ENCODE results near the gene SH2D3A. TPM values are rescaled to one million over a fixed set of nuclear protein-coding genes. Genes with fewer than 3 reads are reported as not detected.

SH2D3A gene
- total and polyA plus RNA-seq, 12 donors: 0.11 to 1.7 (median 0.41) TPM; not detected in 2

GRCh38 chr19:6707011-6707657 lies 60.1 kb downstream of the SH2D3A start:
- H3K9me3 ChIP-seq (replicated peaks in 1 of 3): no peaks in the 10 kb centered on the region

GRCh38 chr19:6706633-6706958 lies 60.6 kb downstream of the SH2D3A start:
- intact Hi-C loops (cut with DNase I): no loop called here
- WGBS, 4 donors: 67 to 78% (median 72%) methylated on average over 1 to 3 of the region's 3 CpGs

More at GRCh38 chr19:6707011-6707657, 60.1 kb downstream of the SH2D3A start:
- Histone ChIP-seq H3K27ac (no peak overlapping the region), H3K27me3 (no peaks in the 10 kb centered on the region), H3K4me1 (replicated peaks in 1 of 2) (no peaks in the 10 kb centered on the region), H3K36me3 (replicated peaks in 1 of 2) (peaks cover 0 to 58% of the 10 kb centered on the region in 2 donors), H3K4me3 (no peak overlapping the region)
- intact Hi-C loops (cut with DNase I): no loop called here
- WGBS, 4 donors: 86 to 91% (median 88%) methylated on average over 18 to 44 of the region's 44 CpGs
- DNase-seq: no peak
- TF ChIP-seq POLR2A (IDR thresholded peaks at IDR 0.05): no peak

GRCh38 chr19:6705931-6706632 lies 61.2 kb downstream of the SH2D3A start:
- Histone ChIP-seq H3K27me3 (no peaks in the 10 kb centered on the region), H3K4me3 (no peak overlapping the region), H3K4me1 (replicated peaks in 1 of 2) (no peaks in the 10 kb centered on the region), H3K36me3 (replicated peaks in 1 of 2) (peaks cover 0 to 52% of the 10 kb centered on the region in 2 donors), H3K27ac (no peak overlapping the region), H3K9me3 (replicated peaks in 1 of 3) (no peaks in the 10 kb centered on the region)
- WGBS, 4 donors: 83 to 87% (median 85%) methylated on average over 11 of the region's 11 CpGs
- TF ChIP-seq CTCF (IDR thresholded peaks at IDR 0.05) (no peak), POLR2A (IDR thresholded peaks at IDR 0.05) (no peak)
- intact Hi-C loops (cut with DNase I): no loop called here
- peak in 1 of 7 donors; percentile 14 for DNase-seq

More at GRCh38 chr19:6706633-6706958, 60.6 kb downstream of the SH2D3A start:
- no peak for TF ChIP-seq POLR2A (IDR thresholded peaks at IDR 0.05)
- no peak for TF ChIP-seq CTCF (IDR thresholded peaks at IDR 0.05)
- H3K9me3 ChIP-seq (replicated peaks in 1 of 3): no peaks in the 10 kb centered on the region
- H3K36me3 ChIP-seq (replicated peaks in 1 of 2): peaks cover 0 to 58% of the 10 kb centered on the region in 2 donors
- H3K4me1 ChIP-seq (replicated peaks in 1 of 2): no peaks in the 10 kb centered on the region
- no peak overlapping the region for H3K27ac ChIP-seq
- H3K4me3 ChIP-seq: no peak overlapping the region
- DNase-seq: peak in 1 of 7 donors; percentile 15
- H3K27me3 ChIP-seq: no peaks in the 10 kb centered on the region

Small RNAs within 50 kb of the gene (microRNA-seq; reads per million reads assigned to microRNA genes)
- 0.85 to 1.1 (median 0.89) reads per million in 3 donors for gene MIR6791

Other genes with a start within 250 kb of the SH2D3A start
- gene TNFSF9, start 236.4 kb downstream of the SH2D3A start, total RNA-seq: 1 to 10 TPM in 4 of 9 donors, under 1 TPM in 4, not detected in 1; 0.50 to 1.6 (median 0.89) TPM
- gene TNFSF9, start 236.4 kb downstream of the SH2D3A start, polyA plus RNA-seq: under 1 TPM; 0.16 to 0.40 (median 0.32) TPM
- under 1 TPM in 1 of 9 donors, not detected in 8; 0.27 TPM for gene CD70, start 176.3 kb downstream of the SH2D3A start, total RNA-seq
- gene CD70, start 176.3 kb downstream of the SH2D3A start, polyA plus RNA-seq: under 1 TPM in 1 of 3 donors, not detected in 2; 0.34 TPM
- 1 to 10 TPM in 2 of 9 donors, under 1 TPM in 6, not detected in 1; under 0.01 to 2.5 (median 0.56) TPM for gene TNFSF14, start 97.3 kb downstream of the SH2D3A start, total RNA-seq
- 1 to 10 TPM in 2 of 3 donors, under 1 TPM in 1; 0.60 to 3.5 (median 3.0) TPM for gene TNFSF14, start 97.3 kb downstream of the SH2D3A start, polyA plus RNA-seq
- 1,000 to 10,000 TPM in 8 of 9 donors, 1 to 10 TPM in 1; 2.4 to 5,179 (median 2,017) TPM for gene C3, start 46.8 kb downstream of the SH2D3A start, total RNA-seq
- 1,000 to 10,000 TPM; 1,199 to 4,143 (median 3,889) TPM for gene C3, start 46.8 kb downstream of the SH2D3A start, polyA plus RNA-seq
- gene GPR108, start 29.9 kb downstream of the SH2D3A start, total RNA-seq: 100 to 1,000 TPM in 7 of 9 donors, 10 to 100 TPM in 2; 61.8 to 168 (median 122) TPM
- 100 to 1,000 TPM in 2 of 3 donors, 10 to 100 TPM in 1; 70.8 to 193 (median 189) TPM for gene GPR108, start 29.9 kb downstream of the SH2D3A start, polyA plus RNA-seq
- gene TRIP10, start 27.8 kb downstream of the SH2D3A start, total RNA-seq: 10 to 100 TPM; 22.5 to 99.9 (median 73.9) TPM
- 100 to 1,000 TPM in 2 of 3 donors, 10 to 100 TPM in 1; 33.5 to 425 (median 228) TPM for gene TRIP10, start 27.8 kb downstream of the SH2D3A start, polyA plus RNA-seq
- gene VAV1, start 5.3 kb upstream of the SH2D3A start, total RNA-seq: 10 to 100 TPM in 4 of 9 donors, 1 to 10 TPM in 5; 1.1 to 21.1 (median 9.6) TPM
- gene VAV1, start 5.3 kb upstream of the SH2D3A start, polyA plus RNA-seq: 10 to 100 TPM in 1 of 3 donors, 1 to 10 TPM in 2; 2.4 to 13.7 (median 4.7) TPM
- gene ADGRE1, start 120.1 kb upstream of the SH2D3A start, total RNA-seq: 1 to 10 TPM in 2 of 9 donors, under 1 TPM in 6, not detected in 1; 0.11 to 1.2 (median 0.49) TPM
- under 1 TPM; 0.07 to 0.26 (median 0.16) TPM for gene ADGRE1, start 120.1 kb upstream of the SH2D3A start, polyA plus RNA-seq

Measured in adrenal gland (tissue), 12 donors.